WTC11 (cell line): Measurements from ENCODE around the gene RBM26. TPM values are rescaled to one million over a fixed set of nuclear protein-coding genes. Genes with fewer than 3 reads are reported as not detected.
A peak's percentile ranks its signal among the peaks of the same experiment; 100 is the strongest.

Experiments
- ATAC-seq: fragments of 200-7000 bp; cut with Tn5 transposase; 2 replicates; pipeline ENCODE4 v1.10.0; 2021; ENCODE audit warnings: mild to moderate bottlenecking, moderate library complexity
- CTCF ChIA-PET: fragments of 300-600 bp; sonication (Branson Sonifier 250); formaldehyde crosslinking; loops from one replicate; lab custom pipeline; 2021; ENCODE audit warnings: antibody characterized with exemption; lab: Charles Lee
- POLR2A ChIA-PET: fragments of 350-600 bp; sonication (Branson Sonifier 250); formaldehyde crosslinking; loops from one replicate; lab custom pipeline; 2021; ENCODE audit warnings: antibody characterized with exemption; lab: Charles Lee
- DNase-seq: peaks from one replicate; pipeline ENCODE4 v3.0.0; 2021; ENCODE audit warnings: low spot score
- H3K27ac Mint-ChIP-seq: 2 replicates; pipeline ENCODE4 v1.8.0; 2021; ENCODE audit warnings: mixed read lengths
- H3K27me3 Mint-ChIP-seq: 2 replicates; pipeline ENCODE4 v1.8.0; 2021; ENCODE audit warnings: low read depth, mild to moderate bottlenecking, moderate library complexity, mixed read lengths
- H3K36me3 Mint-ChIP-seq: 2 replicates; pipeline ENCODE4 v1.8.0; 2021; ENCODE audit warnings: mixed read lengths
- H3K4me1 Mint-ChIP-seq: 2 replicates; pipeline ENCODE4 v1.8.0; 2022; ENCODE audit warnings: mixed read lengths
- H3K4me3 Mint-ChIP-seq: 2 replicates; pipeline ENCODE4 v1.8.0; 2021; ENCODE audit warnings: mild to moderate bottlenecking, moderate library complexity, mixed read lengths
- H3K9me3 Mint-ChIP-seq: 2 replicates; pipeline ENCODE4 v1.8.0; 2021; ENCODE audit warnings: mixed read lengths
- ATF6 ChIP-seq: sonication (generic); formaldehyde crosslinking; IDR thresholded peaks from 2 replicates; pipeline ENCODE4 v1.8.1; 2023; ENCODE audit warnings: mild to moderate bottlenecking, missing genetic modification reagents
- CTCF ChIP-seq: fragments of 200-600 bp; IDR thresholded peaks from 2 replicates; pipeline ENCODE4 v1.8.0; 2022; ENCODE audit warnings: antibody characterized with exemption
- EMX1 ChIP-seq: fragments of 250-450 bp; sonication (Bioruptor Pico); IDR thresholded peaks from 2 replicates; pipeline ENCODE4 v1.8.0; 2021; ENCODE audit warnings: mild to moderate bottlenecking
- FOXK1 ChIP-seq: sonication (generic); formaldehyde crosslinking; IDR thresholded peaks from 2 replicates; pipeline ENCODE4 v1.8.0; 2022; ENCODE audit warnings: mild to moderate bottlenecking, moderate library complexity, missing genetic modification reagents
- MAX ChIP-seq: sonication (generic); formaldehyde crosslinking; IDR thresholded peaks from 2 replicates; pipeline ENCODE4 v1.8.0; 2022; ENCODE audit warnings: mild to moderate bottlenecking, missing genetic modification reagents
- MYBL2 ChIP-seq: sonication (generic); formaldehyde crosslinking; IDR thresholded peaks from 2 replicates; pipeline ENCODE4 v1.8.1; 2023; ENCODE audit warnings: mild to moderate bottlenecking, moderate library complexity, missing genetic modification reagents
- PRDM15 ChIP-seq: sonication (generic); formaldehyde crosslinking; IDR thresholded peaks from 2 replicates; pipeline ENCODE4 v1.8.0; 2022; ENCODE audit warnings: missing genetic modification reagents
- ZSCAN18 ChIP-seq: fragments of 250-450 bp; sonication (Bioruptor Pico); IDR thresholded peaks from 2 replicates; pipeline ENCODE4 v2.1.2; 2022; ENCODE audit warnings: mild to moderate bottlenecking, moderate library complexity
- total RNA-seq: library from RNA; stranded (reverse); gene quantifications from 3 replicates; pipeline ENCODE4 v1.2.3, GENCODE V29; 2021

RBM26 gene
- total RNA-seq, 1 experiment from 2014 or later, result 64.1 TPM

- no peak for ATAC-seq
- peak overlapping the region; percentile 52; the same call in 1 of the 2 replicates for H3K27ac Mint-ChIP-seq
- CTCF ChIA-PET, result interaction anchor here (0.9 to 1.6 kb wide), 2 partner anchors 14 to 132 kb away, joined by 3 to 11 read pairs; no protein-coding TSS in a partner anchor
Measured at GRCh38 chr13:79409828-79410227, 3.8 kb upstream of the RBM26 start.

More at GRCh38 chr13:79409828-79410227, 3.8 kb upstream of the RBM26 start:
- POLR2A ChIA-PET, result no interaction called here
- Mint-ChIP-seq H3K27me3 (no peaks in the 10 kb centered on the region), H3K4me1 (peaks cover 15% of the 10 kb centered on the region), H3K4me3 (no peak overlapping the region), H3K36me3 (no peaks in the 10 kb centered on the region), H3K9me3 (no peaks in the 10 kb centered on the region)
- no peak for DNase-seq
- TF ChIP-seq MYBL2 (CRISPR knock-in tag) (no peak), CTCF (no peak), ATF6 (CRISPR knock-in tag) (no peak), PRDM15 (CRISPR knock-in tag) (no peak), MAX (no peak), EMX1 (CRISPR knock-in tag) (no peak), ZSCAN18 (no peak), FOXK1 (CRISPR knock-in tag) (no peak)
